ENCODE results near the gene SOCS7.

The SOCS7 gene

DNA sequence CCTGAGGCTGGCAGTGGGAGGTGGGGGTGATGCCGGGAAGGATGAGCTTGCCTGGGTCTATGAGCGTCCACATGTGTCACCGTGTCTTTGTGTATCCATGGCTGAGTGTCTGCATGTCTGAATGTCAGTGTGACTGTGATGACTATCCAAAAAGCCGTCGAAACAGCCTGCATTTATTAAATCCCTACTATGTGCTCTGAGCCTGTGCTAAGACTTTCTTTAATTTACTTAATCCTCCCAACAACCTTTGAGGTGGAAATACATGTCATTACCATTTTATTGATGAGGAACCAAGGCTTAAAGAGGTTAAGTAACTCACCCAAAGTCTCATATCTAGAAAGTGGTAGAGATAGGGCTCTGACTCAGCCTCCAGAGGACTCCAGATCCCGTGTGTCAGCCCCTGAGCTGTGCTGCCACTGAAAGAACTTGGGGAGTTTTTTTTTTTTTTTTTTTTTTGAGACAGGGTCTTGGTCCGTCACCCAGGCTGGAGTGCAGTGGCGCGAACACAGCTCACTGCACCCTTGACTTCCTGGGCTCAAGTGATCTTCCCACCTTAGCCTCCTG lies 96.6 kb downstream of the SOCS7 start:
- TF ChIP-seq, protein P1, sequence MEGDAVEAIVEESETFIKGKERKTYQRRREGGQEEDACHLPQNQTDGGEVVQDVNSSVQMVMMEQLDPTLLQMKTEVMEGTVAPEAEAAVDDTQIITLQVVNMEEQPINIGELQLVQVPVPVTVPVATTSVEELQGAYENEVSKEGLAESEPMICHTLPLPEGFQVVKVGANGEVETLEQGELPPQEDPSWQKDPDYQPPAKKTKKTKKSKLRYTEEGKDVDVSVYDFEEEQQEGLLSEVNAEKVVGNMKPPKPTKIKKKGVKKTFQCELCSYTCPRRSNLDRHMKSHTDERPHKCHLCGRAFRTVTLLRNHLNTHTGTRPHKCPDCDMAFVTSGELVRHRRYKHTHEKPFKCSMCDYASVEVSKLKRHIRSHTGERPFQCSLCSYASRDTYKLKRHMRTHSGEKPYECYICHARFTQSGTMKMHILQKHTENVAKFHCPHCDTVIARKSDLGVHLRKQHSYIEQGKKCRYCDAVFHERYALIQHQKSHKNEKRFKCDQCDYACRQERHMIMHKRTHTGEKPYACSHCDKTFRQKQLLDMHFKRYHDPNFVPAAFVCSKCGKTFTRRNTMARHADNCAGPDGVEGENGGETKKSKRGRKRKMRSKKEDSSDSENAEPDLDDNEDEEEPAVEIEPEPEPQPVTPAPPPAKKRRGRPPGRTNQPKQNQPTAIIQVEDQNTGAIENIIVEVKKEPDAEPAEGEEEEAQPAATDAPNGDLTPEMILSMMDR (IDR thresholded peaks at IDR 0.05; ENCODE audit: low read depth, low read length), result no peak
- H3K36me3 ChIP-seq, result no peaks in the 10 kb centered on the region
- no peak overlapping the region for H3K4me3 ChIP-seq (ENCODE audit: low read depth, low read length)
- DNase-seq, result no peak
- H3K4me1 ChIP-seq, result peaks cover 4% of the 10 kb centered on the region
- no peaks in the 10 kb centered on the region for H3K9me3 ChIP-seq
- H3K27me3 ChIP-seq, result peaks cover 4% of the 10 kb centered on the region; the same call in 1 of the 2 replicates

DNA sequence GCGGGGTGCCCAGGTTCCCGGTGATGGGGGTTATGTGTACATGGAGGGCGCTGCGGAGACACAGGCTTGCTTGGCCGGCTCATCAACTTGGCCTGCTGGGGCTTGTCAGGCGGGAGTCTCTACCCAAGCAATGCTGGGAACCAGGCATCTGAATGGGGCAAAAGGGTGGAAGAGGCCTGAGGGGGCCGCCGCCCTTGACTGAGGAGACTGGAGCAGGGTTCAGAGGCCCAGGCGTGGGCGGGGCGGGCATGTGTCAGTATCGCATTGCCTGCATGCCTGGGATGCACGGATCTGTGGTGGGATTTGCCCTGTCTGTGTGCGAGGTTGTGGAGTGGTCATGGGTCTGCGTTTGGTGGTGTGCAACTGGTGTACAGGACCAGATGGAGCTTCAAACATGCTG lies 97.7 kb downstream of the SOCS7 start:
- no peaks in the 10 kb centered on the region for H3K9me3 ChIP-seq
- DNase-seq, result no peak
- TF ChIP-seq, protein P1 (IDR thresholded peaks at IDR 0.05; ENCODE audit: low read depth, low read length), result no peak
- no peak overlapping the region for H3K4me3 ChIP-seq (ENCODE audit: low read depth, low read length)
- no peaks in the 10 kb centered on the region for H3K36me3 ChIP-seq
- peaks cover 7% of the 10 kb centered on the region for H3K4me1 ChIP-seq
- H3K27me3 ChIP-seq, result peaks cover 5% of the 10 kb centered on the region; the same call in 1 of the 2 replicates

GRCh38 chr17:38450557-38451029 lies 98.9 kb downstream of the SOCS7 start:
- DNase-seq, result no peak
- Histone ChIP-seq H3K4me1 (peaks cover 15% of the 10 kb centered on the region), H3K4me3 (ENCODE audit: low read depth, low read length) (no peak overlapping the region), H3K36me3 (no peaks in the 10 kb centered on the region), H3K9me3 (no peaks in the 10 kb centered on the region), H3K27me3 (peaks cover 5% of the 10 kb centered on the region; the same call in 1 of the 2 replicates)
- TF ChIP-seq, protein P1 (IDR thresholded peaks at IDR 0.05; ENCODE audit: low read depth, low read length), result no peak

DNA sequence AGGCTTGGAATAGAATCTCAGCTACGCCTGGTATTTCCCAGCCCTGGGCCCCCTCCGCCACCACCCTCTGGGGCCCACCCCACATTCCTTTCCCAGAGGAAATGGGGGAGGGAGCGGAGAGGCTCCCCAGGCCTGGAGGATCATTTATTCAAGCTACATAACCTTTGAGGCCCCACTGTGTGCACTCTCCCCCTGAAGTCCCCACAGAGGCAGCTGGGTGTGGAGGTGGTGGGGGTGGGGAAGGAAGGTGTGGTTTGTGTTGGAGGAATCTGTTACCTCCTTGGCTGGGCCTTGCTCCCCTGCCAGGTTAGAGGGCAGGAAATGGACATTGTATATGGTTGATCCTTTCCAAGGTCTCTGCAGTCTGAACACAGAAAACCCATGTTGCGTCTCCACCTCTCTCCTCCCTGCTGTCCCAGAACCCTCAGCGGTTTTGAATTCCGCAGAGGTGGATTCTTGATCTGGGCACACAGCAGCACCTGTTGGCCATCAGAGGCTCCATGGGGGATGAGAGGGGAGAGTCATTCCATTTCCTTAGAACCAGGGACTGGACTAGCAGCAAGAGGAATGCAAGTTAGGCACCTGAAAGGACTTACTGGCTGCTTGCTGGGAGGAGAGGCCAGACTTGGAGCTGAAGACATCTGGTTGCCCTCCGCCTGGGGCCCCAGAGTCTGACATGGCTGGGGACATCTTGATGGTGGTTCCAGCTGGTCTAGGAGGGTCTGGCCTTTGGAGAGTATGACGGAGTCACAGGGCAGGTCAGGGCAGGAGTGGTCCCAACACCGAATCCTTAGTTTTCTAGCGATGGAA lies 99.6 kb downstream of the SOCS7 start:
- H3K27me3 ChIP-seq, result peaks cover 5% of the 10 kb centered on the region; the same call in 1 of the 2 replicates
- no peak for DNase-seq
- no peaks in the 10 kb centered on the region for H3K9me3 ChIP-seq
- H3K4me3 ChIP-seq (ENCODE audit: low read depth, low read length), result no peak overlapping the region
- TF ChIP-seq, protein P1 (IDR thresholded peaks at IDR 0.05; ENCODE audit: low read depth, low read length), result no peak
- peaks cover 15% of the 10 kb centered on the region for H3K4me1 ChIP-seq
- H3K36me3 ChIP-seq, result no peaks in the 10 kb centered on the region

DNA sequence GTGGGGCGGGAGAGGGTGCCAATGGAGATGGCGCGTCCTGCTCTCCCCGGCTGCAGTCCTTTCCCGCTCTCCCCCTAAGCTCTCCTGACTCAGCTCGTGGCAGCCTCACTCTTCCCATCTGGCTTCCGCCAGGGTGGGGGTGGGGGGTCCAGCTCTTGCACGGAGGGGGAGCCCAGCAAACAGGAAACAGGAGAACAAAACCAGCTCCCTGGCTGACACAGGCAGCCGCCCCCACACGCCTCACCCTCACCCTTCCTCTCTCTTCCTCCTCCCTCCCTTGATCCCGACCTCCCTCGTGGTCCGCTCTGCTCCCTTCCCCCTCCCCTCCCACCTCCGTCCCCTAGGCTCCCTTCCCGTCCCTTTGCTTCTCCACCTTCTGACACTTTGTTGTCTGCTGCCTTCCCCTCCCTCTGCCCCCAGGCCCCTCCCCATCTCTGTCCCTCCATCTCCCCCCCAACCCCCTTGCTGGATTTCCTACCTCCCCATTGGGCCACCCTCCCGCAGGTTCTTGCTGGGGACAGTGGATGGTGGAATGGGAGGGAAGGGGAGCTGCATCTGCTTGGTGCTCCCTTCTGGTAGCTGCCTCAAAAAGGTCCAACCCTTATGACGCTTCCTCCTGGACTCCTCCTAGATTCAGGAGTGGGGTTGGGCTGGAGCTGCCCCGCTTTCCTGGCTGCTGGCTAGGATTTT lies 100.3 kb downstream of the SOCS7 start:
- H3K4me1 ChIP-seq, result peaks cover 15% of the 10 kb centered on the region
- DNase-seq, result no peak
- H3K36me3 ChIP-seq, result no peaks in the 10 kb centered on the region
- H3K4me3 ChIP-seq (ENCODE audit: low read depth, low read length), result no peak overlapping the region
- no peaks in the 10 kb centered on the region for H3K9me3 ChIP-seq
- peaks cover 5% of the 10 kb centered on the region; the same call in 1 of the 2 replicates for H3K27me3 ChIP-seq
- TF ChIP-seq, protein P1 (IDR thresholded peaks at IDR 0.05; ENCODE audit: low read depth, low read length), result no peak
